SKM-1 treated with dmso at 0.1 percent for 144 hours (cell line): ENCODE measurements around the gene ITGA6.

Experiments
- DNase-seq: peaks from one replicate; lab custom pipeline; 2025; ENCODE audit not compliant: unreplicated experiment; lab: John Stamatoyannopoulos, UW

Gene ITGA6

DNA sequence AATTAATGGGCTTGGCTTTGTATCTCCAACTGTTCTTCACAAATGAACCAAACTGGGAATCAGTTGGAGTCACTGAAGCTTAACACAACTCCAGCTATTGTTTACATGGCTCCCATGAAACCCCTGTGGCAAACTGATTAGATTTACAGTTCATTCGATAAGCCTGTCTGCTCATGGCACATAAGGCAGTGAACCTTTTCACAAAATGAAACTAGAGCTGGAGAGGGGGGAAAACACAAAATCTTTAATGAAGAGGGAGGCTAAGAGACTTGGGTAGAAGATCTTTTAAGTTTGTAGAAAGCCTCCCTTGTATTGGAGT, 11.6 kb upstream of the ITGA6 start:
- no peak for DNase-seq

DNA sequence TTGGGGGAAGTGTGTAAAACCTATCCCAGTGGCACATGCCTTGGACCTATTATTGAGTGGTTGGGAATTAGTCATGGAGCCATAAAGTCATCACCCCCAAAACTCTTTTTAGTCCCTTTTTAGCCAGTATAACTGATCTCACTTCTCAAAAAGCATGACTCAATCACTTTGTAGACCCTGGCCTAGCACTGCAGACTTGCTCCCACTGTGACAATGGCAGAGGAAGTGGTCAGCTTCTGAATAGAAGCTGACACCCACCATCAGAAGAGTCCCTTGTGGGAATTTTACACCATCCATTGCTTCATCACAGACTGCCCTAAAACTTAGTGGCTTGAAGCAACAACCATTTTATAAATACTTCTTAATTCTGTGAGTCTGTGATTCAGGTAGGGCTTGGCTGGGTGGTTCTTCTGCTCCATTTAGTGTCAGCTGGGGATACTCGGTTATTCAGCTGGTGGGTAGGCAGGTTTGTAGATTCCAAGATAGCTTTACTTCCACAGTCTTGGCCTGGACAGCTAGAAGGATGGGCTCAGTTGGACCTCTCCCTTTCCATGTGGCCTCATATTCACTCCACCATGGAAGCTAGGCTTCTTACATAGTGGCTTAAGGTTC, 10.8 kb upstream of the ITGA6 start:
- DNase-seq = no peak

DNA sequence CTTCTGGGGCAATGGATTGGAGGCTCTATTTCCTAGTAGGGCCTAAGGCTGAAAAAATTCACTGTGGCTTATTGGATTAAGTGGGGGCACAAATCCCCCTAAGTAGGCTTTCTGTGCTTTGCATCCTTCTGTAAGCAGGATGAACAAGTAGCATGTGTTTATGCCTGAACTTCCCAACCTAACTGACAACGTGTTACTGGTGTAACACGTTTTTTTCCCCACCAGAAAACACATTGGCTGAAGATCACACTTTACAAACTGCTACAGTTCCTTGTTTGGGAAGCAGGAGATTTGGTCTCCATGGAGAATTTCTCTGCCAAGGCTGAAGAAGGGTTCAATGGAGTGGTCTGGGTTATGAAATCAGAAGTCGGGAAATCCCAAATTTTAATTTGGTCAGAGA, 7.2 kb upstream of the ITGA6 start:
- DNase-seq = no peak

DNA sequence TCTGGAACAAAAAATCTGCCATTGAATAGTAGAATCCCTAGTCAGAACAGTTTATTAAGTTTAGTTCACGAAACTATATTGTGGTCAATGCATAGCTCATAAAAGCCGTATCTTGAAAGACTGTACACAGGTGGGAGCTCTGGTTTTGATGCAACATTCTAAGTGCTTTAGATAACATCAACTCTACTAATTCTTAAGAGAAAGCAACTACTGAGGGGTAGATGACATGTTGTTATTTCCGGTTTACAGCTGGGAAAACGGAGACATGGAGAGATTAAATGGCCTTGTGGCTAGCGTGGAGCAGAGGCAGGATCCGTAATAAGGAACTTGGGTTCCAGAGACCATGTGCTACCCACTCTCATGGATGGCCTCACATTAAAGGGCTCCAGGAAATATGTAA, 4.2 kb upstream of the ITGA6 start:
- DNase-seq = no peak

DNA sequence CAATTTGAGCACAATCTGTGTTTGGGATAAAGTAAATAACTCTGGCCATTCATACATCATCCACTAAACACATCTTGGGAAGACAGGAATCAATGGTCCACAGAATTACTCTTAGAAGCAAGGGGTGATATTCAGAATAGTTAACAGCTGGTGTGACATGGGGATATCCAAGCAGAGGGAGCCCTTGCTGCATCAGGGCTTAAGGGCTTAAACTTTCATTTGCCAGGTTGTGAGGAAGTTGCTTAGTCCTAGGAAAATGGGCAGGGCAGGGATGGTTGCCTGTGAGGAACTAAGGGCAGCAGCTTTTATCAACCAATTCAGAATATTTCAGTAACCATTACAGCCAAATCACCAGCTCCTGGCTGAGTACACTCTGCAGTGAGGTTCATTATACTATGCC, 2.0 kb upstream of the ITGA6 start:
- no peak for DNase-seq

DNA sequence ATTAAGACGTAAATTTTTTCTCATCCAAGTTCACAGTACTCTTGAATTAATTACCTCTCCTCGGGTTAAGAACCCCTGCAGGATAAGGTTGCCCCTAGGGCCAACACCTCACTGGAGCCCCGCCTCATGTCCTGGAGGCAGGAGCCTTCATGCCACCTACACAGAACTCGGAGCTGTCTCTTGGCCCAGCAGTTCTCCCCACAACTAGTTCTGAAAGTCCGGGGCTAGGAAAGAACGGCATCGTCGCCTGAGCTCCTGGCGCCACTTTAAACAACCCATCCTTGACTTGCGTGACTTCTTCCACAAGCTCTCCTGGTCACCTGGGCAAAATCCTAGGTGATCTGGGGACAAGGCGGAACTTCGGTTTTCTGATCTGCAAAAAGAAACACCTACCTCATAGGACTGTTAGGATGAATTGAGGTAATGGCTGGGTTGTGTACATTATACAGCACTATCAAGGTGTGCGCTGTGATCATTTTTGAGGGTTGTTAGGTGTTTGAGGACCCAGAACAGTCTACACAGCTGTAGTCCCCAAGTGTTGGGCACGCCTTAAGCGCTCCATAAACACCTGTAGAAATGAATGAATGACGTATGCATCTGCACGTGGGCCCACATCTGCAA, 641 bp upstream of the ITGA6 start:
- no peak for DNase-seq

DNA sequence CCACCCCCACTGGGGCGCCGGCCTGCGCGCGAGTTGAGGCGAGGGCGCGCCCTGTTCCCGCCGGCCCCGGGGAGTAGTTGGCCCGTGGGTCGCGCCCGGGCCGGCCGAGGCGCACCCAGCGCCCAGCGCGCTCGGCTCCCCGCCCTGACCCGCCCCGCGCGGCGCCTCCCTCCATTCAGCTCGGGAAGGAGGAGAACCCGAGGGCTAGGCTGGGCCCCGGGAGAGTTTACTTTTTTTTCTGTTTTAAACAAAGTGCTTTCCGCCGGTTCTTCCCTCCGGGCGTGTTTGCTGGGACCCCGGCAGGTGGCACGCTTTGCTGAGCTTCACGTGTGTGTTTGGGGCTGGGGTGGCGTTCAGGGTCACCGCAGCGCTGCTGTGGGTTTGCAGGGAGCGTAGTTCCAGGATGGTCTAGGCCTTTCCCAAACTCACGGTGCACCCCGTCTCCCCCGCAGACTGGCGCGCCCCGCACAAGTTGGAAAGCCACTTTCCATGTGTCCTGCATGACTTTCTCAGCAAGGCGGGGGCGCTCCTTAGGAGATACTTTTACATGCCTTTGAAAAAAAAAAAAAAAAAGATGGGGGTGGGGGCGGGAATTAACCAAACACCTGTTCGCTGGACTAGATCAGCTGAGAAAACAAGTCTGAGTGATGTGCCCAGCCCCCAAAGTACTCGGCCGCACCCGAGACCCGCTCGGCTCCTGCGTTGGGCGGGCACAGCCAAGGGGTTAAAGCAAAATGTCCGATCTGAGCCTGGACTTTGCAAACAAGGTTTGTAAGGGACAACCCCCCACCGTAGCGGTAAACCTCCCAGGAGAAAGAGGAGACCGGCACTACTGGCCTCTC, 825 bp downstream of the ITGA6 start:
- no peak for DNase-seq

DNA sequence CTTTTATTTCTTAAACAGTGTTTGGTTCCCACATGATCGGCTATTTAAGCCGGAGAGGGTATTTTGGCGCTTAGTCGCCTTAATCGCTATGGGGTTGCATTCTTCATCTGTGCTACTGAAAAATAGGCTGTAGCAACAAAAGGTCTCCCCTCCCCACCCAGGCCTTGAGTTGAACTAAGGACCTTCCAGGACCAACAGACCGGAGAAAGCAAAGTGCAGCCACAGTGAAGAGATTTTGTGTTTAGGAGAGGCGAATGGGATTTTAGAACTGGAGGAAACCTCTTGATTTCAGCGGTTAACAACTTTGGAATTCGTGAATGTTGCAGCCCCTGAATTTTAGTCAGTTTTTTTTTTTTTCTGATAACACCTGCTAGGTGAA, 1.4 kb downstream of the ITGA6 start:
- DNase-seq = no peak

DNA sequence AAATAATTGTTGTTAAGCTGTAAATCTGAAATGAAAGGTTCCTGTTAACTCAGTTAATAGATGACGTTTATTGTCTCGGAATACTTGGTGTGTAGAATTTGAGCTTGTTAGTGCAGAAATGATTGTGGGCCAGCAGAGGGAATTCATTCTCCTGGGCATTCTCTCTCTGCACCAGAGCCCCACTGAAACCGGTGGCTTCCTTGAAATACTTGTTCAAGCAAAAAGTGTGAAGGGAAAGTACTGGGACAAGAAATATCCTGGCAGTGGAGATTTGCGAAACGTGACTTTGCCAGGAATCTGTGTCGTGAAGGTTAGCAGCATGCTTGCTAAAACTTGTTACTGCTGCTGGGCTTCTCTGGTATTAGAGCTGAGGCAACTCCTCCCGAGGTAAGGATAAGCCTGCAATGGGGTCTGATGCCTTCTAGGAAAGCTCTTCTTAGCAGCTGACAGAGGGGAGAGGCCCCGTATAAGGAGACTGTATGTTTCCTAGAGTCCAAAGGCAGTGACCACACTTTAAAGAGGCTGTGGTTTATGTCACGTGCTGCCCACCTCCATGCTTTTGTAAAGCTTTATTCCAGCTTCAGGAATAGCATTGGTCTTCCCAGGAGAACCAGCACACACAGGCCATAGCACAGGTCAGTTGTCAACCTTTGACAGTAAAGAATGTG, 2.0 kb downstream of the ITGA6 start:
- no peak for DNase-seq

DNA sequence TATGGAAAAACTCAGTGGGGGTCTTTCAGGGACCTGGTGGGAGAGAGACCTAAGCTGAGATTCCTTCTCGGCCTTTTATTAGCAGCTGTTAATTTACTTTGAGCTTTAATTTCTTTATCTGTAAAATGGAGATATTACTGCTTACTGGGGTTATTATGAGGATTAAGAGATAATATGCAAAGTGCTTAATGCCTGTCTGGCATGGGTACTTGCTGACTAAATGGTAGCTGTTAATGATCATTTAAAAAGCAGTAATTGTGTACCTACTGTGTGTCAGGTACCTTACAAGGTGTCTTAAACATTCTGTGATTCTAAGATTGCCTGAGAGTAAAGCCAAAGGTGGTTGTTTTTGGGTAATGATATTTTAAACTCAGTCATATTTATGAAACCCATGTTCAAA, 2.6 kb downstream of the ITGA6 start:
- no peak for DNase-seq

DNA sequence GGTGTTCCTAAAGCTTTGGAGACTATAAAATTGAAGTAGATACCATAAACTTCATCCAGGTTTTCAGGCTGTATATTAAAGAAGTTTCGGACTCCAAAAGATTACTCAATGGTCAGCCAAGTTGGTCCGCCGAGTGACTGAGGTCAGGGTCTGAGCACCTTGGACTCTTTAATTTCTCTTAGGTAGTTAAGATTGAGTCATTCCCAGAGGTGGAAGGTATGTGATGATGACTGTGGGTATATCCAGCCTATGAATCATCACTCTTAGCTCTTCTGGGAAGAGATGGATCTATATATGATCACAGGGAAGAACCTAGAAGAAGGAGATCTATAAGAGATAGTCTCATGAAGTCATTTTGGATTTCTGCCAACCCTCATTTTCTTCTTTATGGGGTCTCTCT, 3.3 kb downstream of the ITGA6 start:
- no peak for DNase-seq

DNA sequence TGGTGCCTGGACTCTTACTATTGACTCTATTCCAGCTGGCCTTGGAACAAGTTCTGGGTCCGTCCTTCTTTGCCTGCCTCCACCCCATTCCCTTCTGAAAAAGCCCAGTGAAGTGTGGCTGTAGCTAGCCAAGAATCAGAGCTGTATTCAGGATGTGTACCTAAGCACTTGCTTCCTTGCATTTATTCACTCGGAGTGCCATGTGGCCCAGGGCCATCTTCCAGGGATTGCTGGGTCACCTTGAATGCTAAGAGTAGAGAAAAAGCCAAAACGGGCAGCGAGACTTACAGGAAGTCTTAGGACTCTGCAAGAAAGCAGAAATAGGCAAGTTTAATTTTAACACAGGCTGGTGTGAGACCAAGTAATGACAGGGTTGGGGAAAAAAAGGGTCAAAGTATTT, 4.1 kb downstream of the ITGA6 start:
- no peak for DNase-seq

DNA sequence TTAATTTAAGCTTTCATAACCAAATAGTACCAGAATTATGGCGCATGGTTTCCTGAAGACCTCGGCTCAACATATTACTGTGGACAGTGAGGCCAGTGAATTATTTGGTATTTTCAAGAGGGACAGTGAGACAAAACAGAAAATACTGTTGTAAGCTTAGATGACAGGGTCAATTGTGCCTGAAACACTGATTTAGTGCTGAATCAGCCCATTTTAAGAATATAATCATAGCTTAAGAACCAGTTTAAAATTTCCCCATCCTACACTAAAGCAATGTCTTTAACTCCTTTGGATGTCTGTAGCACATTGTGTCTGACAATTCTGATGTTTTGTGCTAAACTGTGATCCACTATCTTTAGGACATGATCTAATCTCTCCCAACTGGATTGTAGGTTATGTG, 4.6 kb downstream of the ITGA6 start:
- DNase-seq = no peak

DNA sequence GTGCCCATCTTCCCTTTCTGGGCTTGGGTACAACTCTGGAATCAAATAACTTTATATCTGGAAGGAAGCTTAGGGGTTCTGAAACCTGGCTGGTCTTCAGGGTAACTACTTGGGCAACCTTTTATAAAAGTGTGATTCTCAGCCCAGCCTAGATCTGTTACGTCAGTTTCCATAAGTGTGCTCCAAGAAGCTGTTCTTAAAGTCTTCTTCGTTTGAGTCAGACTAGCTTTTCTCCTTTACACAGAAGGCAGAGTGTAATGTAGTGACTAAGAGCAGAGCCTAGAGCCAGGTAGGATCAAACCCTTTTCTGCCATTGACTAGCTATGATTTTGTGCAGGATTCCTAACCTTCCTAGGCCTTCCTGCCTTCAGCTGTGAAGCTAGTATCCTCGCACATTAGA, 5.8 kb downstream of the ITGA6 start:
- DNase-seq = no peak

DNA sequence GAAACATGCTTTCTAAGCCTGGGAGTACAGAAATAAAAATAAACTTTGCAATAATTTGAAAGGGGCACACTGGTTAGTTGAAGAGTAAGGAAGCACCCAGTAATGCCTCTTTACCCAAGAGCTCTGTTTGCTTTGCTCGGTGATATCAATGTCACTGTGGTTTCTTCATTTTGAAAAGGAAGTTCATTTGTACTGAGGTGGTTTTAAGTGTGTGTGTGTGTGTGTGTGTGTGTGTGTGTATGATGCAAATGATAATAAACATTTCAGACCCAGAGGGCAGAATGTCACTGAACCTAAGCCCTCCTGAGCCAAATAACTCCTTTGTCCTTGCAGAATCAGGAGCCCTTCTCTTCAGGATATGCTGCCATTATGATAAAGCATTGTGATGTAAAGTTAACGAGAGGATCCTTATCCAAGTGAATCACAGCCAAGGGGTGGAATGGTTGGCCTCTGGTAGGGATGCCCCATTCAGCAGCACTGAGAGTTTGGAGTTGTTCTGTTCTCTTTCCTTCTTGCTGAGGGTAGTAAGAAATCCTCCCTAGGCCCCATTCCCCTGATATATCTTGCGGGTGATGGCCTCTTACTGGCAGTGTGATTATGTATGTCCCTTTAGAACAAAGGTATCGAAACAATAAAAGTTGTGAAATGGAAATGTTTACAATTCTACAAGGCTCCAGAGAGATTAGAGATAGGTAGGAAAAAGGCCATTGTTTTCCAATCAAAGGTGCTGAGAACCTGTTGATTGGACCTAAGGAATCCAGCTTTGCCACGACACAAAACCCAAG, 7.6 kb downstream of the ITGA6 start:
- peak; percentile 25 for DNase-seq

DNA sequence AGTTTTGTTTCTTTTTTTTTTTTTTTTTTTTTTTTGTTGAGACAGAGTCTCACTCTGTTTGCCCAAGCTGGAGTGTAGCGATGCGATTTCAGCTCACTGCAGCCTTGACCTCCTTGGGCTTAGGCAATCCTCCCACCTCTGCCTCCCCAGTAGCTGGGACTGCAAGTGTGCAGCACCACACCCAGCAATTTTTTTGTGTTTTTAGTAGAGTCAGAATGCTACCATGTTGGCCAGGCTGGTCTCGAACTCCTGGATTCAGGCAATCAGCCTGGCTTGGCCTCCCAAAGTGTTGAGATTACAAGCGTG, 8.2 kb downstream of the ITGA6 start:
- no peak for DNase-seq

DNA sequence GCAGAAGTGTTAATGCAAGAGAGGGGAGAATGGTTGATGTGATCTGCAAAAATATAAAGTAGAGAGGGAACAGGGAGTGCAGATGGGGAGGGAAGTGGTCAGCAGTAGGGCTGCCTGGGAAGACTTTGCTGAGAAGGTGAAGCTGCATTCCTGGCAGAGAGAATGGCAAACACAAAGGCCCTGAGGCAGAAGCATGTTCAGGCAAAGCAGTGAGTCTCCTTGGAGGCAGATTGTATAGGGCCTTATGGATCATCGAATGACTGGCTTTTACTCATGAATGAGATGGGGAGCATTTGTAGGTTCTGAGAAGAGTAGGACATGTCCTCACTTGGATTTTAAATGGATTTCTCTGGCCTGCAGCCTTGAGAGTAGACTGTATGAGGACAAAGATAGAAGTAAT, 9.5 kb downstream of the ITGA6 start:
- no peak for DNase-seq

DNA sequence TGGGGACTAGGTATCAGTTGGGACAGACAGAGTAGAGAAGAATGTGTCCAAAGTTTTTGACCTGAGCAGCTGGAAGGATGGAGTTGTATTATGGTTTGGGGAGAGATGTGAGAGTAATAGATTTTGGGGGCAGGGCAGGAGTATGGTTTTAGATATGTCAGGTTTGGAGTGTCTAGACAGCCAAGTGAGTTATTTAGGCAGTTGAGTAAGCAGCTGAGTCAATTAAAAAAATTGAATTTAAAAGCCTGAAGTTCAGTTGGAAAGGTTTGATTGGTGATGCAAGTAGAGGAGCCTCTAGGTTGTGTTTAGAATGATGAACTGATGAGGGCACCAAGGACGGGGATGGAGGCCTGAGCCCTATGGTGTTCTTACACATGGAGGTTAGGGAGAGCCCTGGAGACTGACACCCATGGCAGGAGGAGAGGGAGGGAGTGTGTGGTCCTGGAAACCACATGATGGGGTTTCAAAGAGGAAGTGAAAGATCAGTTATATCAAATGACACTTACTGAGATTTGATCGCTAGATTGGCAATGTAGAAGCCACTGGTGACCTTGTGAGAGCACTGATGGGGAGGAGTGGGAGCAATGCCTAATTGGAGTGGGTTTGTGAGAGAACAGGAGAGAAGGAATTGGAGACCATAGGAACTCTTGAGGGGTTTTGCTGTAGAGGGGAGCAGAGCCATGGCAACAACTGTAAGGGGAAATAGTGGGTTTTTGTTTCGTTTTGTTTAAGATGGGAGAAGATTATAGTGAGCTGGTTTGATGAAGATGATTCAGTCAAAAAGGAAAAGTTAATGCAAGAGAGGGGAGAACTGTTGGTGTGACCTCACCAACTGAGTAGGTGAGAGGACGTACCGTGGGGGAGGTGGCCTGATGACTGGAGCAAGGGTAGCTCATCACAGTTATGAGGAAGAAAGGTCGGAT, 10.3 kb downstream of the ITGA6 start:
- no peak for DNase-seq

DNA sequence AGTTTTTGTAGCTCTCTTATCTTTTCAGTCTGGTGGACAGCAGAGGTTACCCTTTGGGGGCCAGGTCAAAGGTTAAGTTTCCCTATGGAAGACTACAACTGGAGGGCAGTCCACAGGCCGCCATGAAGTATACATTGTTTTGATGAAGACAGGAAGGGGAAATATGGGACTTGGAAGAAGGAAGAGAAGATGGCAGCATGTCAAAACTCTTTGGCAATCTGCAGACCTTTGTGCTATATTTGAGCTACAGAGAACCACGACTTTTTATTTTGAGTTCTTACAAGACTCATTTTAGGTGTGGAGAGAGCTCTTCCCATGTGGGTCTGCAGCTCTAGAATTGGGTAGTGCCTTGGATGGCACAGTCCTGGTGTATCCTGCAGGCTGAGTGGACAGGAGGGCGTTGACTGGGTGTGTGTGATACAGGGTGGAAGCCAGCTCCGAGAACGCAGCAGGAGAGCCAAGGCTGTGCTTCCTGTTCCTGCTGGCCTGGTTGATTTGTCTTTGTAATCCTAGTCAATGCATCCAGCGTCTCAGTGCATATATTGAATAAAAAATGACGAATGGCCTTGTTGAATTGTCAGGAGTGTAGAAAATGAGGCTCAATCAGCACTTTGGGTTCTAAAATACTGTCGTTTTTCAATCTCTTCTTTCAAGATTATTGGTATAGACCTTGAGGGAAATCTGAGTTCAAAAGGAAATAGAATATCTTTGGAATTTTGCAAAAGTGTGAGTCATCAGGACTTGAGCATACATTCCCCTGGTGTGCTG, 11.5 kb downstream of the ITGA6 start:
- no peak for DNase-seq

DNA sequence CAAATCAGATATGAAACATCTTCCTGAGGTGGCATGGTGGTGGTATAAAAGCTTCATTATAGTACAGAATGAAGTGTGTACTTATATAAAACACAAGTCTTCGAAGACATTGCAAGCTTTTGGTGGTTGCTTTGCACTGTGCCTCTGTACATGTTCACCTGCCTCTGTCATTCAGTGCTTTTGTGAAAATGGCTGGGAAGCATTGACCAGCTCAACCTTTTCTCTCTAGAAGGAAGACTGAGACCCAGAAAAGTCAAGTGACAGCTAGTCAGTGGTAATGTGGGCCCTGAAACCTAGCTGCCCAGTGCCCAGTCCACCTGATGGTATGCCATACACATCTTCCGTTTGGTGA, 12.1 kb downstream of the ITGA6 start:
- DNase-seq = no peak
